ENCODE results near the gene TMEM107.

Gene TMEM107

GRCh38 chr17:8176998-8177731, 985 bp upstream of the TMEM107 start:
- TF ChIP-seq FOXP2 (optimal IDR thresholded peaks at IDR 0.05; ENCODE audit: borderline replicate concordance, extremely low read depth, extremely low read length, insufficient read depth): no peak
- no peak for TF ChIP-seq TAF1 (IDR thresholded peaks at IDR 0.05; ENCODE audit: borderline replicate concordance, insufficient read depth, low read length)
- TF ChIP-seq SIN3A (IDR thresholded peaks at IDR 0.05; ENCODE audit: borderline replicate concordance, insufficient read depth, low read length): no peak
- no peak for TF ChIP-seq POLR2AphosphoS5 (IDR thresholded peaks at IDR 0.05; ENCODE audit: low read depth, low read length)
- TF ChIP-seq REST (IDR thresholded peaks at IDR 0.05; ENCODE audit: insufficient read depth in 1 of 2, low read depth in 2 of 2, low read length in 2 of 2): no peak

GRCh38 chr17:8175795-8176196, 384 bp downstream of the TMEM107 start:
- TF ChIP-seq REST (IDR thresholded peaks at IDR 0.05; ENCODE audit: insufficient read depth in 1 of 2, low read depth in 2 of 2, low read length in 2 of 2) (no peak), SIN3A (IDR thresholded peaks at IDR 0.05; ENCODE audit: borderline replicate concordance, insufficient read depth, low read length) (no peak), POLR2AphosphoS5 (IDR thresholded peaks at IDR 0.05; ENCODE audit: low read depth, low read length) (no peak), FOXP2 (optimal IDR thresholded peaks at IDR 0.05; ENCODE audit: borderline replicate concordance, extremely low read depth, extremely low read length, insufficient read depth) (no peak), TAF1 (IDR thresholded peaks at IDR 0.05; ENCODE audit: borderline replicate concordance, insufficient read depth, low read length) (no peak)

- TF ChIP-seq SIN3A (IDR thresholded peaks at IDR 0.05; ENCODE audit: borderline replicate concordance, insufficient read depth, low read length): no peak
- no peak for TF ChIP-seq REST (IDR thresholded peaks at IDR 0.05; ENCODE audit: insufficient read depth in 1 of 2, low read depth in 2 of 2, low read length in 2 of 2)
- no peak for TF ChIP-seq TAF1 (IDR thresholded peaks at IDR 0.05; ENCODE audit: borderline replicate concordance, insufficient read depth, low read length)
- no peak for TF ChIP-seq FOXP2 (optimal IDR thresholded peaks at IDR 0.05; ENCODE audit: borderline replicate concordance, extremely low read depth, extremely low read length, insufficient read depth)
- no peak for TF ChIP-seq POLR2AphosphoS5 (IDR thresholded peaks at IDR 0.05; ENCODE audit: low read depth, low read length)
Observed at GRCh38 chr17:8173871-8174322, 2.3 kb downstream of the TMEM107 start.

GRCh38 chr17:8173056-8173870, 2.9 kb downstream of the TMEM107 start:
- TF ChIP-seq FOXP2 (optimal IDR thresholded peaks at IDR 0.05; ENCODE audit: borderline replicate concordance, extremely low read depth, extremely low read length, insufficient read depth) (no peak), TAF1 (IDR thresholded peaks at IDR 0.05; ENCODE audit: borderline replicate concordance, insufficient read depth, low read length) (peak; percentile 68; the same call in 1 of the 2 replicates), SIN3A (IDR thresholded peaks at IDR 0.05; ENCODE audit: borderline replicate concordance, insufficient read depth, low read length) (peak; percentile 99), POLR2AphosphoS5 (IDR thresholded peaks at IDR 0.05; ENCODE audit: low read depth, low read length) (peak; percentile 100), REST (IDR thresholded peaks at IDR 0.05; ENCODE audit: insufficient read depth in 1 of 2, low read depth in 2 of 2, low read length in 2 of 2) (peak in 1 of 2 experiments; percentile 58; a peak in 3 of 4 replicates)
